ENCODE data around the gene STON2.
"Not testable (repeated sequence)": the region's sequence is repeated elsewhere in the genome, so short reads cannot be mapped to it uniquely, and the experiment has no call there.

- TF ChIP-seq EZH2phosphoT487 (IDR thresholded peaks at IDR 0.05; ENCODE audit: borderline replicate concordance, low read length); CTCF (conservative IDR thresholded peaks at IDR 0.05; ENCODE audit: low read depth, low read length); EZH2 (IDR thresholded peaks at IDR 0.05; ENCODE audit: low read length, unreplicated experiment): not testable (repeated sequence)
Observed at GRCh38 chr14:81244431-81244830, 155.7 kb downstream of the STON2 start.
